GM21723 (cell line): Measurements from ENCODE around the gene TTC38.
A peak's percentile ranks its signal among the peaks of the same experiment; 100 is the strongest.
"Not testable (repeated sequence)": the region's sequence is repeated elsewhere in the genome, so short reads cannot be mapped to it uniquely, and the experiment has no call there.

Experiments
- ATAC-seq: cut with Tn5 transposase; IDR thresholded peaks from one replicate; pipeline ENCODE4 v1.9.1; 2021; ENCODE audit warnings: mild to moderate bottlenecking, moderate library complexity; ENCODE audit not compliant: unreplicated experiment

Gene TTC38

GRCh38 chr22:46295277-46295971, 27.6 kb downstream of the TTC38 start:
- ATAC-seq: no peak

- ATAC-seq: peak; percentile 83
These were observed 28.7 kb downstream of the TTC38 start, which contains the start of gene GTSE1 for GRCh38 chr22:46296257-46297150. GTSE1 (plus strand) TSS chr22:46296870; CDS start chr22:46297401, 531 bp downstream.

GRCh38 chr22:46297151-46297812, 29.5 kb downstream of the TTC38 start:
- peak; percentile 34 for ATAC-seq

GRCh38 chr22:46299101-46299500, 31.3 kb downstream of the TTC38 start:
- no peak for ATAC-seq

GRCh38 chr22:46300491-46300890, 32.7 kb downstream of the TTC38 start:
- ATAC-seq: no peak

- no peak for ATAC-seq
These were observed 35.6 kb downstream of the TTC38 start for GRCh38 chr22:46303347-46303965.

GRCh38 chr22:46308283-46308988, 40.6 kb downstream of the TTC38 start:
- no peak for ATAC-seq

- ATAC-seq: no peak
These were observed 41.8 kb downstream of the TTC38 start for GRCh38 chr22:46309526-46310085.

- no peak for ATAC-seq
These were observed 44.2 kb downstream of the TTC38 start for GRCh38 chr22:46312056-46312455.

- ATAC-seq: not testable (repeated sequence)
These were observed 45.0 kb downstream of the TTC38 start for GRCh38 chr22:46312848-46313247.

GRCh38 chr22:46315976-46316375, 48.2 kb downstream of the TTC38 start:
- ATAC-seq: no peak

- ATAC-seq: no peak
These were observed 49.8 kb downstream of the TTC38 start for GRCh38 chr22:46317646-46318045.

- ATAC-seq: no peak
These were observed 50.8 kb downstream of the TTC38 start for GRCh38 chr22:46318576-46318975.

- no peak for ATAC-seq
These were observed 51.5 kb downstream of the TTC38 start for GRCh38 chr22:46319319-46319718.

- ATAC-seq: no peak
These were observed 52.4 kb downstream of the TTC38 start for GRCh38 chr22:46320166-46320710.

GRCh38 chr22:46320716-46321386, 53.0 kb downstream of the TTC38 start:
- no peak for ATAC-seq

GRCh38 chr22:46322711-46323110, 54.9 kb downstream of the TTC38 start:
- no peak for ATAC-seq

- ATAC-seq: no peak
These were observed 55.4 kb downstream of the TTC38 start for GRCh38 chr22:46323162-46323561.

- ATAC-seq: no peak
These were observed 58.4 kb downstream of the TTC38 start for GRCh38 chr22:46326066-46326680.
